ENCODE data around the gene JPT2. TPM values are rescaled to one million over a fixed set of nuclear protein-coding genes. Genes with fewer than 3 reads are reported as not detected.
"Not testable (repeated sequence)": the region's sequence is repeated elsewhere in the genome, so short reads cannot be mapped to it uniquely, and the experiment has no call there.

Gene JPT2
- total RNA-seq, 1 donor from 2014 or later, result 26.9 TPM

DNA sequence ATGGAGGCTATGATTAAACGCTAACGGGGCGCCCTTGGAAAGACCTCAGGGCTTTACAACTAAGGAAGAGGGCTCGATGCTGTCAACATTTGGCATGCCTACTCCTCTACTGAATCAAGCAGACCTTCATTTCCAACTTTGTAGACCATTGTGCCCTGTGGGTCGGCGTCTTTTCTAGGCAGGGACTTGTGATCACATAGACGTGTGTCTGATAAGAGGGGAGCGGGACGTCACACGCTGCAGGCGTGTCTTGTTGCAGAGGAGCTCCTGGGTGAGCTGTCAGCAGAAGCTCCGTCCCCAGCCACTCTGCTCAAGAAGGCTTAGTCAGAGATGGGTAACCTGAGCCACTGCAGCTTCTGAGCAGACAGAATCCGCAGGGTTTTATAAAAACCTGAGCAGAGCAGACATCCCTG lies 30.7 kb downstream of the JPT2 start:
- no peak for DNase-seq

DNA sequence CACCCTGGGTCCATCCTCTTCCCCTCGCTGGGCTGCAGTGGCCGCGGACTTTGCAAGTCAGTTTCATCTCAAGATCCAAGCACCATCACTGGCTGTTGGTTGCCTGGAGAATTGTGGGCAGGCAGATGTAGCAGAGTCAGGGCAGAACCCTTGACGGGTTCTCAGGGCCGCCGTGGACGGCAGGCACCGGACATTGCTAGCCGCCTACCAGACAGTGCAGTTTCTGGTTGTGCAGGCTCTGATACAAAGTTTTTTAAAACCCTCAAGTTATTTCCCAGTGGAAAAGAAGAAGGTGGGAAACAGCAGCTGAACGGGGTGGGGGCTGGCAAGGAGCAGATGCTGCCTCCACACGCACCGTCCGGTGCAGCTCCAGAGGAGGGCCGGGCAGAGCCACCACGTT lies 31.3 kb downstream of the JPT2 start:
- DNase-seq, result no peak

DNA sequence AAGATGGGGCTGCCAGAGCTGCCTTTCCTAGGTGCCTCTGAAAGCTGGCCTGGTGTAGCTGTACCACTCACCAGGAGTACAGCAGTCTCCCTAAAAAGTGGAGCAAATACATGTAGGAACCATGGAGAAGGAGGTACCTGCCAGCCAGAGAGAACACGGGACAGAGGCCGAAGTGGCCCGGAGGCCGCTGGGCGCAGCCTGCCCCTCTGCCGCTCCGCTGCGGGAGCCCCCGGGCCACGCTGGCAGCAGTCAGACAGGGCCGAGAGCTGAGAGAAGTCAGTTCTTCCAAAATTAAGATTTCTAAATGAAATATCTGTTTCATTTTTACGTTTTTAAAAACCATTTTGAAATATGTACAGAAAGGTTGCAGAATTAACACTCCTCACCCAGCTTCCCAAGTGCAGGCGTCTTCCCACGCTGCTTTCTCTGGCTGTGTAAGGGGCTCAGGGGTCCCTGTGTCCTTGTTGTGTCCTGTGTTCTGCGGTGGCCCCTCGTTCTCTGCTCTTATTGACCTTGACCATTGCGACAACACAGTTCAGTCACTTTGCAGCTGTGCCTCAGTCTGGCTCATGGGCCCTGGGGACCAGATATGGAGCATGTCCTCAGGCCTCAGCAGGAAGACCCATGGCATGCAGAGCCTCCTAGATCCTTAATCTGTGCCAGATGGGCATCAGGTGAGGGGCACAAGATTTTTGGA lies 32.9 kb downstream of the JPT2 start:
- DNase-seq, result no peak

- DNase-seq, result no peak
These were observed 34.7 kb downstream of the JPT2 start for GRCh38 chr16:1712791-1713261.

- no peak for DNase-seq
These were observed 35.3 kb downstream of the JPT2 start for GRCh38 chr16:1713331-1713730.

DNA sequence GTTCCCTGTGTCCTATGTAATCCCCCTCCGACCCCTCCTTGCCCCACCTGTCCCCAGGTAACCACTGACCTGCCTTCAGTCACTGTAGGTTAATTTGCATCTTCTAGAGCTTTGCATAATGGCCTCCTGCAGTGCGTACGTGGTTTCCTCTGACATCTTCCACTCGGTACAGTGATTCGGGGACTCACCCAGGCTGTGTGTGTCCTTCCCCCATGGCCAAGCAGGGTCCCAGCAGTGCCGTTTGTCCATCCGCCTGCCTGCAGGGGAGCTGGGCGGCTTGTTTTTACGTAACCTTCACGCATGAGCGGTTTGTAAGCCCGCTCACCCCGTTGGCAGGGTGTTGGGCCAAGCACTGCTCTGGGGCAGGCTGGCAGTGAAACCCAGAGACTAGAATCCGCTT lies 35.9 kb downstream of the JPT2 start:
- DNase-seq, result no peak

DNA sequence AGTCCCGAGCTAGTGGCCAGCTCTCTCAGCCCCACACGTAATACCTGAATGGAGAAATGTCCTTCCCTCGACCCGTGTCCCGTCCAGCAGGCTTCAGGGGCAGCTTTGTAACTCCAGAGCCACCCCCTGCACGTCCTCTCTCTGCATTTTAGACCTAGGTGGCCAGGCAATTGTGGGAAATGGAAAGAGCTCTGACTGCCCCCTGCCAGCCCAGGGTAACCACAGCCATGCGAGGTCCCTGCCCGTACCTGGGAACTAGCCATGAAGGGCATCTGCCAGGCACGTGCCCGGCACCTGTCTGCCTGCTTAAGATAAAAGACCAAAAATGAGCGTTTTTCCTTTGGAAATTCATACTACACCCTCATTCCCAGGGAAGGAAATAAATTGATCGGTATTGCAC lies 37.1 kb downstream of the JPT2 start:
- no peak for DNase-seq

GRCh38 chr16:1718236-1718635 lies 40.2 kb downstream of the JPT2 start:
- DNase-seq, result not testable (repeated sequence)

- not testable (repeated sequence) for DNase-seq
These were observed 41.6 kb downstream of the JPT2 start for GRCh38 chr16:1719559-1720229.

- no peak for DNase-seq
These were observed 43.3 kb downstream of the JPT2 start for GRCh38 chr16:1721372-1721771.

GRCh38 chr16:1723450-1724147 lies 45.5 kb downstream of the JPT2 start:
- no peak for DNase-seq

DNA sequence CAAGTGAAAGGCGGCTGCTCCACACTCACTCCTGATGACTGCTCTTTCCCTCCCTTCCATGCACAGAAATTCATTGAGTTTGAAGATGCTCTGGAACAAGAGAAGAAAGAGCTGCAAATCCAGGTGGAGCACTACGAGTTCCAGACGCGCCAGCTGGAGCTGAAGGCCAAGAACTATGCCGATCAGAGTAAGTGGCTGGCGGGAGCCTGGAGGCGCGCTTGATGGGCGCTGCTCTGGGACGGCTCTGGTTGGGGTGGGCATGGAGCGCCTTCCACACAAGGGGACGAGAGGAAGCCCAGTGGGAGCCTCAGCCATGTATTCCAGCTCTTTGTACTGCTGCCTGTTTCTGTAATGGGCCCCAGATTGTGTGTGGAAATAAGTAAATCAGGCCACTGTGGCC lies 46.4 kb downstream of the JPT2 start:
- DNase-seq, result no peak

DNA sequence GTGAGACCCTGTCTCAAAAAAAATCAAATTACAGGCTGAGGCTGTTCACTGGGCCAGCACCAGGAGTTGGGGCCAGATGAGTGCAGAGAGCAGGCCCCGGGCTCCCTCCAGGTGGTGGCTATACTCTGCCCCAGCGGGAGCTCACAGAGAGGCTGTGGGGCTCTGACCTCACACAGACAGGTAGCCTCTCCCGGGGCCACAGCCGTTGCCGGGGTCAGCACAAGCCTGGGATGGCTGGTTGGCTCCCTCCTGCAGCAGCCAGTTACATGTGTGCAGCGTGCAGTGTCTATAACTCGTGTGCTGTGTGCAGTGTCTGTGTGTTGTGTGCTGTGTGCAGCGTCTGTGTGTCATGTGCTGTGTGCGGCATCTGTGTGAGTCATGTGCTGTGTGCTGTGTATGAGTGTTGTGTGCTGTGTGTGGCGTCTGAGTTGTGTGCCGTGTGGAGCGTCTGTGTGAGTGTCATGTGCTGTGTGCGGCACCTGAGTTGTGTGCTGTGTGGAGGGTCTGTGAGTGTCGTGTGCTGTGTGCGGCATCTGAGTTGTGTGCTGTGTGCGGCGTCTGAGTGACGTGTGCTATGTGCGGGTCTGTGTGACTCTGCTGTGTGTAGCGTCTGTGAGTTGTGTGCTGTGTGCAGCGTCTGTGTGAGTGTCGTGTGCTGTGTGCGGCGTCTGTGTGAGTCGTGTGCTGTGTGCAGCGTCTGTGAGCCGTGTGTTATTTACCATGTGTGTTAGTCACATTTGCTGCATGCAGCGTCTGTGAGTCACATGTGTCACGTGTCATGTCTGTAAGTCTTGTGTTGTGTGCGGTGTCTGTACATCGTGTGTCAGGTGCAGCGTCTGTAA lies 48.8 kb downstream of the JPT2 start:
- DNase-seq, result no peak

DNA sequence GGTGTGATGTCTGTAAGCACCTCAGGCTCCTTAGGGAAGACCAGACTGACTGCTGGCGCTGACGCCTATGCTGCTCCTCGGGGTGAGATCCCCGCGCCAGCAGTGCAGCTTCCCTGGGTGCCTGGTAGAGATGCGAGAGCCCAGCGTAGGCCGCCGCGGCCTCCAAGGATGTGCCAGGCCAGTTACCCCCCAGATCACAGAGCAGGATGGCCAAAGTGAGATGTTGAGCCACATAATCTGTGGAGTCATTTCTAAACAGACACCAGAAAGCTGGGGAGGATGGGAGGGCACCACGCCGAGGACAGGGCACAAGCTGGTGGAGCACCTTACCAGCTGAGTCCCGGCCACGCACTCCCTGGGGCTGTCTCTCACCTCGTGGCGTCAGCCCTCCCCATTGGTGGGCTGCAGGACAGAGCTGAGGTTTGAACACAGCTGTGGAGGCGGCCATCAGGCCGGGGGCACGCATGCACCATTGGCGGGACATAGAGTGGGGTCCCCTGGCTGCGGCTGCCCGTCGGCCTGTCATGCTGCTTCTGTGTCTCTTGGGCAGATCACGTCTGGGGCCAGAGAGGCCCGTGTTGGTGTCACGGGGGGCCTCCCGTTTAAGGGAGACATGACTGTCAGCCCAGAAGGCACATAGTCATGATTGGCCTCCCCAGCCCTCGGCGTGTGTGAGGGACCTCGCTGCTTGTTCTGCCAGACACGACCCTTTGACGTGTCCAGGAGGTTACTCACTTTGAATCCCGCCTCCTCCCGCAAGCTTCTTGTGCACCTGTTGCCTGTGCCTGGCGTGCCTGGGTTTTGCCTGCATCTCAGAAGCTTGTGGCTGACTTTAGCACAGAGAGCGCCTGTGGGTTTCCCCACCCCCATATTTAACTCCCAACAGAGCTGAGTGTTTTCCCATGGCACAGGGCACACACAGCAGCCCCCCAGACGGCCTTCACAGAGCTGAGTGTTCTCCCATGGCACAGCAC lies 49.9 kb downstream of the JPT2 start:
- DNase-seq, result no peak

DNA sequence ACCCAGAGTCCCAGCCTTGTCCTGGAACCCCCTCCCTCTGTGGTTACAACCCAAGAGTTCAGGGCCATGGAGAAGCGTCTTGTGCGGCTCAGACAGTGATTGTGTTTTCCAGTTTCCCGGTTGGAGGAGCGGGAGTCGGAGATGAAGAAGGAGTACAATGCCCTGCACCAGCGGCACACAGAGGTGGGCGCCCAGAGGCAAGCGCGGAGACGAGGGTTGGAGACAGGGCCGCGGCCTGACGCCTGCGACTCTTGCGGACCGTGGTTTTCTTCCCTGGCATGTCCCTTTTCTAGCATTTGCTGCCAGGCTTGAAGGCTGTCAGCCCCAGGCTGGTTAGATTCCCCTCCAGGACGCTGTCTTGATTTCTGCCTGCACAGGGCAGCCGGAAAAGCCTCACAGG lies 50.9 kb downstream of the JPT2 start:
- no peak for DNase-seq

GRCh38 chr16:1729445-1729844 lies 51.4 kb downstream of the JPT2 start:
- no peak for DNase-seq

DNA sequence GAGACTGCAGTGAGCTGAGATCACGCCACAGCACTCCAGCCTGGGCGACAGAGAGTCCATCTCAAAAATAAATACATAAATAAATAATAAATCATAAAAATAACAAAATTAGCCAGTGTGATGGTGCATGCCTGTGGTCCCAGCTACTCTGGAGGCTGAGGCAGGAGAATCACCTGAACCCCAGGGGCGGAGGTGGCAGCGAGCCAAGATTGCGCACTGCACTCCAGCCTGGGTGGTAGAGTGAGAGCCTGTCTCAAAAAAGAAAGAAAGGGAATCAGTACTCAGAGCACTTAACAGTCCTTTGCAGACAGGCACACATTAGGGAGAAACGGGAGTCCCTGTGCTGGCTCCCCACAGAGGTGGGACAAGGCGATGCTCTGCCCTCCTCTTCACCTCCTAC lies 53.0 kb downstream of the JPT2 start:
- no peak for DNase-seq

DNA sequence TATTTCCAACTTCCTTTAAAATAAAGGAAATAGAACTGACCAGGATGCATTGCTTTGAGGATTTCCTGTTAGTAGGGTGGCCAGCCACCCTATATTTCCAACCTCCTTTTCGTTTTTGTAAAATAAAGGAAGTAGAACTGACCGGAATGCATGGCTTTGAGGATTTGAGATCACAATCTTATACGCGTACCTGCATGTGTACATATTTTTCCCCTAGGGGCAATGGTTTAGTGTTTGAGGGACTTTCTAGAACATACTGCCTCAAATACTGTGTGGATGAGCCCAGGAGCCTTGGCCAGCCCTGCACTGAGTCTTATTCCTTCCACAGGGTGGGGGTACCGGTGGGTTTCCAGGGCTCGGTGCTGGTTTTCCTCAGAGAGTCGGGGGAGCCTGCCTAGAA lies 53.5 kb downstream of the JPT2 start:
- no peak for DNase-seq

GRCh38 chr16:1732071-1732470 lies 54.0 kb downstream of the JPT2 start:
- DNase-seq, result no peak

- not testable (repeated sequence) for DNase-seq
These were observed 54.5 kb downstream of the JPT2 start for GRCh38 chr16:1732551-1732987.

DNA sequence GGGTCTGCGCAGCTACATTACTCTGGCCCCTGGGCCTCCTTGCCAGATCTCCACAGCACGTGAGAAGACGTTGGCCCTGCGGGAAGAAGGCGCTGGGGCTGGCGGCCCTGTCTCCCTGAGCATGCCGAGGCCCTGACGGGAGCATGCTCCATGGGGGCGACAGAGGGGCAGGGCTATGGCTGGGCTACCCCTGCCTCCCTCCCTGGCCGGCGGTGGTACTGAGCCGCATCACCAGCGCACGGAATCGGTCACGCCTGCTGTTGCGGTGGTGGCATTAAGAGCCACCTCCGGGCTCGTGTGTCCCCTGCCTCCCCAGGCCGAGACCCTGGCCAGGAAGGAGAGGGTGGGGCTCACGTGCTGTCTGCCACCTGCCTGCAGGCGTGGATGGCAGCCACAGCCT lies 56.0 kb downstream of the JPT2 start:
- DNase-seq, result no peak

Measured in skin of body (tissue), 2 donors.